Measurements from ENCODE around the gene P4HA1. TPM values are rescaled to one million over a fixed set of nuclear protein-coding genes. Genes with fewer than 3 reads are reported as not detected.
A peak's percentile ranks its signal among the peaks of the same experiment; 100 is the strongest.
"Not testable (repeated sequence)": the region's sequence is repeated elsewhere in the genome, so short reads cannot be mapped to it uniquely, and the experiment has no call there.

Gene P4HA1
- total and polyA plus RNA-seq, 5 donors from 2014 or later: 16.7 to 27.2 (median 18.9) TPM

DNA sequence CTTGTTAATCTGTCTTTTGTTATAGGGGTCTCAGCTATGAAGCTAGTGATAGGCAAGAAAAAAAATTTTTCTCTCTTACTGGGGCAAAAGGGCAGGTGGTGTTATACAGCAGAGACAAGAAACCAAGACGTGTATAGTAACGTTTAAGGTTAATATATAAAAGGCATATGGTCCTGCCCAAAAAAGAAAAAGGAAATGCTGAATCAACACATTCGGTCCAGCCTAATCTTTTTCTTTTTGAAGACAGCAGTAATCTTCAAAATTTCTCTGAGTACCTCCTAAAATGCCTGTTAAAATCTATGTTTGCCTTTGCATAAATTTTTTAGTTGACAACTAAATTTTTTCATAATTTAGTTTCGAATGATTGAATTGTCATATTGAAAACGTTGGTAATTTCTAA is 54.5 kb downstream of the P4HA1 start:
- H3K4me3 ChIP-seq (ENCODE audit: low read depth, low read length): no peak overlapping the region
- Mint-ChIP-seq H3K36me3 (peaks cover 21% of the 10 kb centered on the region), H3K4me3 (no peak overlapping the region), H3K27ac (no peak overlapping the region), H3K9me3 (no peaks in the 10 kb centered on the region), H3K4me1 (no peaks in the 10 kb centered on the region), H3K27me3 (no peaks in the 10 kb centered on the region)
- no peaks in the 10 kb centered on the region for H3K27me3 ChIP-seq (ENCODE audit: control insufficient read depth, insufficient read depth, low read length)
- DNase-seq: no peak
- H3K9me3 ChIP-seq (ENCODE audit: control insufficient read depth in 2 of 2, low read length in 2 of 2): no peaks in the 10 kb centered on the region
- no peaks in the 10 kb centered on the region for H3K4me1 ChIP-seq (ENCODE audit: control insufficient read depth, insufficient read depth, low read length, poor library complexity, severe bottlenecking)
- H3K36me3 ChIP-seq (ENCODE audit: control insufficient read depth, insufficient read depth, low read length): peaks cover 37% of the 10 kb centered on the region
- no peak for ATAC-seq (ENCODE audit: low read depth in 2 of 2)
- H3K27ac ChIP-seq (ENCODE audit: insufficient read depth, low read length, poor library complexity, severe bottlenecking): no peak overlapping the region

GRCh38 chr10:73039635-73040034 is 57.0 kb downstream of the P4HA1 start:
- peaks cover 0 to 5% (median 0%) of the 10 kb centered on the region in 4 donors for H3K4me1 Mint-ChIP-seq
- H3K36me3 ChIP-seq (ENCODE audit: control insufficient read depth, insufficient read depth, low read length): peaks cover 21% of the 10 kb centered on the region
- DNase-seq (no peak), ATAC-seq (ENCODE audit: low read depth in 2 of 2) (no peak)
- H3K36me3 Mint-ChIP-seq: peaks cover 16% of the 10 kb centered on the region
- no peak overlapping the region for H3K4me3 Mint-ChIP-seq
- no peaks in the 10 kb centered on the region for H3K4me1 ChIP-seq (ENCODE audit: control insufficient read depth, insufficient read depth, low read length, poor library complexity, severe bottlenecking)
- H3K27me3 ChIP-seq (ENCODE audit: control insufficient read depth, insufficient read depth, low read length): no peaks in the 10 kb centered on the region
- no peaks in the 10 kb centered on the region for H3K9me3 ChIP-seq (ENCODE audit: control insufficient read depth in 2 of 2, low read length in 2 of 2)
- no peaks in the 10 kb centered on the region for H3K27me3 Mint-ChIP-seq
- no peak overlapping the region for H3K27ac Mint-ChIP-seq
- H3K4me3 ChIP-seq (ENCODE audit: low read depth, low read length): no peak overlapping the region
- H3K27ac ChIP-seq (ENCODE audit: insufficient read depth, low read length, poor library complexity, severe bottlenecking): no peak overlapping the region
- H3K9me3 Mint-ChIP-seq: no peaks in the 10 kb centered on the region

GRCh38 chr10:73036285-73036684 is 60.4 kb downstream of the P4HA1 start:
- not testable (repeated sequence) for H3K4me1 Mint-ChIP-seq; H3K36me3 ChIP-seq (ENCODE audit: control insufficient read depth, insufficient read depth, low read length); H3K9me3 ChIP-seq (ENCODE audit: control insufficient read depth in 2 of 2, low read length in 2 of 2); H3K4me3 ChIP-seq (ENCODE audit: low read depth, low read length); DNase-seq; H3K4me1 ChIP-seq (ENCODE audit: control insufficient read depth, insufficient read depth, low read length, poor library complexity, severe bottlenecking); H3K27me3 Mint-ChIP-seq; H3K27ac ChIP-seq (ENCODE audit: insufficient read depth, low read length, poor library complexity, severe bottlenecking); H3K27ac Mint-ChIP-seq; H3K4me3 Mint-ChIP-seq; H3K27me3 ChIP-seq (ENCODE audit: control insufficient read depth, insufficient read depth, low read length); H3K9me3 Mint-ChIP-seq; ATAC-seq (ENCODE audit: low read depth in 2 of 2)
- H3K36me3 Mint-ChIP-seq: peaks cover 24% of the 10 kb centered on the region

DNA sequence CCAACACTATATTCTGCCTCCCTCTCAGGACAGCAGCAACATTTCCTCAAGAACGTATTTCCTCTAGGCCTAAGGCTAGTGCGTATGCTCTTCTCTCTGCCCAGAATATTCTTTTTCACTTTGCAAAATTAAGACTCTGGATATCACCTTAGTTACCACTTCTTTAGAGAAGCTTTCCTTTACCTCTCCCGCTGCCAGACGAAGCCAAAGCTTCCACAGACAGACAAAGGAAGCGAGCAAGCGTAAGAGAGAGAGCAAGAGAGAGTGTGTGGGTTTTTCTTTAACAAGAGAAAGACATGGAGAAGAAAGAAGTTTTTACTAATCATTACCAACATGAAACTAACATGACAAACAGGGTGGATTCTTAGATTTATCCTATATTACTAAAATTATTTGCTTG is 64.1 kb downstream of the P4HA1 start:
- H3K27ac Mint-ChIP-seq: peak overlapping the region in 1 of 3 donors; percentile 8
- Histone ChIP-seq H3K4me3 (ENCODE audit: low read depth, low read length) (no peak overlapping the region), H3K9me3 (ENCODE audit: control insufficient read depth in 2 of 2, low read length in 2 of 2) (no peaks in the 10 kb centered on the region), H3K27ac (ENCODE audit: insufficient read depth, low read length, poor library complexity, severe bottlenecking) (no peak overlapping the region), H3K4me1 (ENCODE audit: control insufficient read depth, insufficient read depth, low read length, poor library complexity, severe bottlenecking) (no peaks in the 10 kb centered on the region), H3K27me3 (ENCODE audit: control insufficient read depth, insufficient read depth, low read length) (no peaks in the 10 kb centered on the region), H3K36me3 (ENCODE audit: control insufficient read depth, insufficient read depth, low read length) (peaks cover 19% of the 10 kb centered on the region)
- no peak overlapping the region for H3K4me3 Mint-ChIP-seq
- peaks cover 30% of the 10 kb centered on the region for H3K36me3 Mint-ChIP-seq
- DNase-seq: no peak
- ATAC-seq (ENCODE audit: low read depth in 2 of 2): no peak
- H3K4me1 Mint-ChIP-seq: peaks cover 0 to 5% (median 0%) of the 10 kb centered on the region in 4 donors
- no peaks in the 10 kb centered on the region for H3K9me3 Mint-ChIP-seq
- no peaks in the 10 kb centered on the region for H3K27me3 Mint-ChIP-seq

DNA sequence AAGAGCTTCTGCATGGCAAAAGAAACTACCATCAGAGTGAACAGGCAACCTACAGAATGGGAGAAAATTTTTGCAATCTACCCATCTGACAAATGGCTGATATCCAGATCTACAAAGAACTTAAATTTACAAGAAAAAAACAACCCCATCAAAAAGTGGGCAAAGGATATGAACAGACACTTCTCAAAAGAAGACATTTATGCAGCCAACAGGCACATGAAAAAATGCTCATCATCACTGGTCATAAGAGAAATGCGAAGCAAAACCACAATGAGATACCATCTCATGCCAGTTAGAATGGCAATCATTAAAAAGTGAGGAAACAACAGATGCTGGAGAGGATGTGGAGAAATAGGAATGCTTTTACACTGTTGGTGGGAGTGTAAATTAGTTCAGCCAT is 70.0 kb downstream of the P4HA1 start:
- not testable (repeated sequence) for H3K9me3 ChIP-seq (ENCODE audit: control insufficient read depth in 2 of 2, low read length in 2 of 2); H3K27me3 Mint-ChIP-seq; H3K9me3 Mint-ChIP-seq; H3K4me3 ChIP-seq (ENCODE audit: low read depth, low read length); H3K4me1 ChIP-seq (ENCODE audit: control insufficient read depth, insufficient read depth, low read length, poor library complexity, severe bottlenecking); H3K4me3 Mint-ChIP-seq; H3K27me3 ChIP-seq (ENCODE audit: control insufficient read depth, insufficient read depth, low read length); H3K27ac Mint-ChIP-seq; H3K27ac ChIP-seq (ENCODE audit: insufficient read depth, low read length, poor library complexity, severe bottlenecking); DNase-seq; ATAC-seq (ENCODE audit: low read depth in 2 of 2)
- peaks cover 23% of the 10 kb centered on the region for H3K36me3 ChIP-seq (ENCODE audit: control insufficient read depth, insufficient read depth, low read length)
- H3K36me3 Mint-ChIP-seq: peaks cover 42% of the 10 kb centered on the region
- peaks cover 7 to 18% (median 11%) of the 10 kb centered on the region in 4 donors for H3K4me1 Mint-ChIP-seq

DNA sequence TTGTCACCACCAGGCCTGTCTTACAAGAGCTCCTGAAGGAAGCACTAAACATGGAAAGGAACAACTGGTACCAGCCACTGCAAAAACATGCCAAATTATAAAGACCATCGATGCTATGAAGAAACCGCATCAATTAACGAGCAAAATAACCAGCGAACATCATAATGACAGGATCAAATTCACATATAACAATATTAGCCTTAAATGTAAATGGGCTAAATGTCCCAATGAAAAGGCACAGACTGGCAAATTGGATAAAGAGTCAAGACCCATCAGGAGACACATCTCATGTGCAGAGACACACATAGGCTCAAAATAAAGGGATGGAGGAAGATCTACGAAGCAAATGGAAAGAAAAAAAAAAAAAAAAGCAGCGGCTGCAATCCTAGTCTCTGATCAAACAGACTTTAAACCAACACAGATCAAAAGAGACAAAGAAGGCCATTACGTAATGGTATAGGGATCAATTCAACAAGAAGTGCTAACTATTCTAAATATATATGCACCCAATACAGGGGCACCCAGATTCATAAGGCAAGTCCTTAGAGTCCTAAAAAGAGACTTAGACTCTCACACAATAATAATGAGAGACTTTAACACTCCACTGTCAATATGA is 73.1 kb downstream of the P4HA1 start:
- Mint-ChIP-seq H3K36me3 (peaks cover 50% of the 10 kb centered on the region), H3K4me1 (peaks cover 15 to 31% (median 23%) of the 10 kb centered on the region in 4 donors), H3K27ac (peak overlapping the region in 1 of 3 donors; percentile 24)
- ATAC-seq (ENCODE audit: low read depth in 2 of 2); H3K27ac ChIP-seq (ENCODE audit: insufficient read depth, low read length, poor library complexity, severe bottlenecking); H3K9me3 Mint-ChIP-seq; H3K4me3 Mint-ChIP-seq; H3K27me3 Mint-ChIP-seq; H3K27me3 ChIP-seq (ENCODE audit: control insufficient read depth, insufficient read depth, low read length); DNase-seq; H3K4me3 ChIP-seq (ENCODE audit: low read depth, low read length); H3K4me1 ChIP-seq (ENCODE audit: control insufficient read depth, insufficient read depth, low read length, poor library complexity, severe bottlenecking); H3K9me3 ChIP-seq (ENCODE audit: control insufficient read depth in 2 of 2, low read length in 2 of 2): not testable (repeated sequence)
- H3K36me3 ChIP-seq (ENCODE audit: control insufficient read depth, insufficient read depth, low read length): peaks cover 21% of the 10 kb centered on the region

- not testable (repeated sequence) for H3K27me3 ChIP-seq (ENCODE audit: control insufficient read depth, insufficient read depth, low read length); H3K27ac Mint-ChIP-seq; H3K27me3 Mint-ChIP-seq; H3K27ac ChIP-seq (ENCODE audit: insufficient read depth, low read length, poor library complexity, severe bottlenecking); H3K4me3 ChIP-seq (ENCODE audit: low read depth, low read length); H3K9me3 ChIP-seq (ENCODE audit: control insufficient read depth in 2 of 2, low read length in 2 of 2); H3K9me3 Mint-ChIP-seq; H3K4me3 Mint-ChIP-seq; DNase-seq; H3K4me1 ChIP-seq (ENCODE audit: control insufficient read depth, insufficient read depth, low read length, poor library complexity, severe bottlenecking); ATAC-seq (ENCODE audit: low read depth in 2 of 2)
- Mint-ChIP-seq H3K36me3 (peaks cover 49% of the 10 kb centered on the region), H3K4me1 (peaks cover 15 to 31% (median 23%) of the 10 kb centered on the region in 4 donors)
- H3K36me3 ChIP-seq (ENCODE audit: control insufficient read depth, insufficient read depth, low read length): peaks cover 21% of the 10 kb centered on the region
Measured at GRCh38 chr10:73022961-73023360, 73.7 kb downstream of the P4HA1 start.

DNA sequence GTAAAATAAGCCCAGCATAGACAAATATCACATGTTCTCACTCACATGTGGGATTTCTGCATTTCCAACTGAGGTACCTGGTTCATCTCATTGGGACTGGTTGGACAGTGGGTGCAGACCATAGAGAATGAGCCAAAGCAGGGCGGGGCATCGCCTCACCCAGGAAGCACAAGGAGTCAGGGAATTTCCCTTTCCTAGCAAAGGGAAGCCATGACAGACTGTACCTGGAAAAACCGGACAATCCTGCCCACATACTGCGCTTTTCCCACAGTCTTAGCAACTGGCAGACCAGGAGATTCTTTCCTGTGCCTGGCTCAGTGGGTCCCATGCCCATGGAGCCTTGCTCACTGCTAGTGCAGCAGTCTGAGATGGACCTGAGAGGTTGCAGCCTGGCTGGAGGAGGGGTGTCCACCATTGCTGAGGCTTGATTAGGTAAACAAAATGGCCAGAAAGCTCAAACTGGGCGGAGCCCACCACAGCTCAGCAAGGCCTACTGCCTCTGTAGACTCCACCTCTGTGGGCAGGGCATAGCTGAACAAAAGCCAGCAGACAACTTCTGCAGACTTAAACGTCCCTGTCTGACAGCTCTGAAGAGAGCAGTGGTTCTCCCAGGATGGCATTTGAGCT is 75.0 kb downstream of the P4HA1 start:
- Mint-ChIP-seq H3K36me3 (peaks cover 44% of the 10 kb centered on the region), H3K4me1 (peaks cover 12 to 31% (median 21%) of the 10 kb centered on the region in 4 donors)
- not testable (repeated sequence) for H3K27ac Mint-ChIP-seq; H3K27ac ChIP-seq (ENCODE audit: insufficient read depth, low read length, poor library complexity, severe bottlenecking); H3K4me3 ChIP-seq (ENCODE audit: low read depth, low read length); ATAC-seq (ENCODE audit: low read depth in 2 of 2); DNase-seq; H3K4me1 ChIP-seq (ENCODE audit: control insufficient read depth, insufficient read depth, low read length, poor library complexity, severe bottlenecking); H3K4me3 Mint-ChIP-seq; H3K9me3 Mint-ChIP-seq; H3K27me3 ChIP-seq (ENCODE audit: control insufficient read depth, insufficient read depth, low read length); H3K27me3 Mint-ChIP-seq; H3K9me3 ChIP-seq (ENCODE audit: control insufficient read depth in 2 of 2, low read length in 2 of 2)
- H3K36me3 ChIP-seq (ENCODE audit: control insufficient read depth, insufficient read depth, low read length): peaks cover 21% of the 10 kb centered on the region

Data from CD4-positive, CD25-positive, alpha-beta regulatory T cell (primary cell).